ENCODE data around the gene MAN2A1. TPM values are rescaled to one million over a fixed set of nuclear protein-coding genes. Genes with fewer than 3 reads are reported as not detected.

The MAN2A1 gene
- total and polyA plus RNA-seq, 12 donors = 11.7 to 123 (median 83.2) TPM

DNA sequence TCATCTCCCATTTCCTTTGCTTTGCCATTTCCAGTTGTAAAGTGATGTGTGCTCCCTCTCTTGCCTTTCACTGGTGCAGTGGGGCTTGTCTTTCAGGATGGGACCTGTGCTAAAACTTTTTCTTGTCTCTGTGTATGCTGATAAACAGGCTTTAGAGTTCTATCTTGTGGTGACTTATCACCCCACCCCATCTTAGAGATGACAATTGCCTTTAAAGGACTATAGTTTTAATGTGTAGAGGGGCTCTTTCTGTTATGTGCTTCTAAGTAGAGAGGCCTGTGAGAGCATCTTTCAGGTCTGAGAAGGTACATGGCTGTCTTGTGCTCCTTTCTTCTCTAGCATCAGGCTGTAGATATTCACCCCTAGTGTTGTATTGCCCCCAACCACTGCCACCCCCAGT, 21.9 kb downstream of the MAN2A1 start:
- Histone ChIP-seq H3K27me3 (no peaks in the 10 kb centered on the region), H3K4me3 (no peak overlapping the region), H3K27ac (no peak overlapping the region), H3K4me1 (replicated peaks in 1 of 2) (peaks cover 18 to 27% of the 10 kb centered on the region in 2 donors), H3K9me3 (replicated peaks in 1 of 3) (no peaks in the 10 kb centered on the region), H3K36me3 (replicated peaks in 1 of 2) (peaks cover 0 to 7% of the 10 kb centered on the region in 2 donors)
- no peak for TF ChIP-seq POLR2A (IDR thresholded peaks at IDR 0.05)
- TF ChIP-seq, protein P1, sequence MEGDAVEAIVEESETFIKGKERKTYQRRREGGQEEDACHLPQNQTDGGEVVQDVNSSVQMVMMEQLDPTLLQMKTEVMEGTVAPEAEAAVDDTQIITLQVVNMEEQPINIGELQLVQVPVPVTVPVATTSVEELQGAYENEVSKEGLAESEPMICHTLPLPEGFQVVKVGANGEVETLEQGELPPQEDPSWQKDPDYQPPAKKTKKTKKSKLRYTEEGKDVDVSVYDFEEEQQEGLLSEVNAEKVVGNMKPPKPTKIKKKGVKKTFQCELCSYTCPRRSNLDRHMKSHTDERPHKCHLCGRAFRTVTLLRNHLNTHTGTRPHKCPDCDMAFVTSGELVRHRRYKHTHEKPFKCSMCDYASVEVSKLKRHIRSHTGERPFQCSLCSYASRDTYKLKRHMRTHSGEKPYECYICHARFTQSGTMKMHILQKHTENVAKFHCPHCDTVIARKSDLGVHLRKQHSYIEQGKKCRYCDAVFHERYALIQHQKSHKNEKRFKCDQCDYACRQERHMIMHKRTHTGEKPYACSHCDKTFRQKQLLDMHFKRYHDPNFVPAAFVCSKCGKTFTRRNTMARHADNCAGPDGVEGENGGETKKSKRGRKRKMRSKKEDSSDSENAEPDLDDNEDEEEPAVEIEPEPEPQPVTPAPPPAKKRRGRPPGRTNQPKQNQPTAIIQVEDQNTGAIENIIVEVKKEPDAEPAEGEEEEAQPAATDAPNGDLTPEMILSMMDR (IDR thresholded peaks at IDR 0.05) = no peak
- DNase-seq = no peak
- intact Hi-C loops (cut with DNase I) = no loop called here

DNA sequence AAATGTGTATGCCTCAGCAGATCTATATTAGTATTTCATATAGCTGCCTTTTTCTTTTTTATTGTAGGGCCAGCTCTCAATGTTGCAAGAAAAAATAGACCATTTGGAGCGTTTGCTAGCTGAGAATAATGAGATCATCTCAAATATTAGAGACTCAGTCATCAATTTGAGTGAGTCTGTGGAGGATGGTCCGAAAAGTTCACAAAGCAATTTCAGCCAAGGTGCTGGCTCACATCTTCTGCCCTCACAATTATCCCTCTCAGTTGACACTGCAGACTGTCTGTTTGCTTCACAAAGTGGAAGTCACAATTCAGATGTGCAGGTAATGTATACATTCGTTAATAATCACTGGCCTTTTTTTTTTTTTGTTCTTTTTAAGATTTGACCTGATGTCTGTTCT, 23.7 kb downstream of the MAN2A1 start:
- peaks cover 17 to 27% of the 10 kb centered on the region in 2 donors for H3K4me1 ChIP-seq (replicated peaks in 1 of 2)
- H3K27me3 ChIP-seq = no peaks in the 10 kb centered on the region
- no peak overlapping the region for H3K27ac ChIP-seq
- 52 to 71% (median 64%) methylated on average over 3 of the region's 3 CpGs for WGBS, 4 donors
- DNase-seq = no peak
- no peaks in the 10 kb centered on the region for H3K9me3 ChIP-seq (replicated peaks in 1 of 3)
- H3K36me3 ChIP-seq (replicated peaks in 1 of 2) = peaks cover 0 to 9% of the 10 kb centered on the region in 2 donors
- TF ChIP-seq, protein P1 (IDR thresholded peaks at IDR 0.05) = no peak
- no peak for TF ChIP-seq POLR2A (IDR thresholded peaks at IDR 0.05)
- intact Hi-C loops (cut with DNase I) = no loop called here
- H3K4me3 ChIP-seq = no peak overlapping the region

DNA sequence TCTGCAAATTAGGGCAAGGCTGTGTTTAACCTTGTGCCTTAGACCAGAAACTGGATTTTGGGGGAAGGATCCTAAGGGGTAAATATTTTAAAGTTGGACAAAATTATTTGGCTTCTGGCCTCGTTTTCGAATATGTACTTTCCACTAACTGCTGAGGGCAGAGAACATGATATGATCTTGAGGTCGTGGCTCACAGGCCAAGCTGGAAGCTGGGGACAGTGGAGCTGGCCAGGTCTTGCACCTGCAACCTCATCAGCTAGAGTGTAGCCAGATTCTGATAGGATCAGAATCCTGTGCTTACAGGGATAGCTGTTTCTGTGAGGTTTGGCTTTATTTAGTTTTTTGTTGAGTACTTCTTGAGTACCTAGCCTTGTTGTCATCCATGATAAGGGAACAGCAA, 24.9 kb downstream of the MAN2A1 start:
- no peak for DNase-seq
- intact Hi-C loops (cut with DNase I) = no loop called here
- no peak for TF ChIP-seq POLR2A (IDR thresholded peaks at IDR 0.05)
- TF ChIP-seq, protein P1 (IDR thresholded peaks at IDR 0.05) = no peak
- WGBS, 4 donors = 17 to 37% (median 28%) methylated on average over 3 of the region's 3 CpGs
- Histone ChIP-seq H3K36me3 (replicated peaks in 1 of 2) (peaks cover 0 to 9% of the 10 kb centered on the region in 2 donors), H3K27me3 (no peaks in the 10 kb centered on the region), H3K9me3 (replicated peaks in 1 of 3) (no peaks in the 10 kb centered on the region), H3K27ac (no peak overlapping the region), H3K4me1 (replicated peaks in 1 of 2) (peaks cover 6 to 18% of the 10 kb centered on the region in 2 donors), H3K4me3 (no peak overlapping the region)

DNA sequence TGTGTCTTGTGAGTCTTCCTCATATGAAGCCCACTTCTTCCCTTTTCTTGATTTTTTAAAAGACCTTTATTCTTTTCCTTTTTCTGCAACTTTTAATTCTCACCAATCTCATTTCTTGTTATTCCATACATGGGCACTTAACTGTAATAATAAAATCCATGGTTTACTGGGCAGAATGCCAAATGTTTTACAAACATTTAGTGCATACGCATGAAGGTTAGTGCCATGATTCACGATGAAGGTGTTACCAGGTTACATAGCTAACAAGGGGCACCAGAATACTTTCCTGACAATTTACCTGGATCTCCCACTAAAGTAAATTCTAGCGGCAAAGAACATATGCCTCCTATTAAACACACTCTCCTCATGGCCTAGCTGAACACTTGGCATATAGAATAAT, 28.5 kb downstream of the MAN2A1 start:
- Histone ChIP-seq H3K27ac (no peak overlapping the region), H3K27me3 (no peaks in the 10 kb centered on the region), H3K4me3 (no peak overlapping the region), H3K36me3 (replicated peaks in 1 of 2) (peaks cover 0 to 9% of the 10 kb centered on the region in 2 donors), H3K9me3 (replicated peaks in 1 of 3) (no peaks in the 10 kb centered on the region), H3K4me1 (replicated peaks in 1 of 2) (peaks cover 3 to 14% of the 10 kb centered on the region in 2 donors)
- intact Hi-C loops (cut with DNase I) = no loop called here
- TF ChIP-seq POLR2A (IDR thresholded peaks at IDR 0.05) = no peak
- TF ChIP-seq, protein P1 (IDR thresholded peaks at IDR 0.05) = no peak
- DNase-seq = no peak
- WGBS, 4 donors = 84 to 90% (median 88%) methylated on average over 3 of the region's 3 CpGs

Data from adrenal gland (tissue), 12 donors.